AG04450 (cell line): ENCODE data around the gene ME1. TPM values are rescaled to one million over a fixed set of nuclear protein-coding genes. Genes with fewer than 3 reads are reported as not detected.

Experiments used
- CTCF ChIA-PET: fragments of 300-600, 350-600 bp; formaldehyde crosslinking; extraction: SDS; loops from one replicate; lab custom pipeline; 2022; ENCODE audit warnings: antibody characterized with exemption, inconsistent platforms; lab: Charles Lee
- POLR2A ChIA-PET: fragments of 350-600 bp; formaldehyde crosslinking; extraction: SDS; loops from one replicate; lab custom pipeline; 2021; ENCODE audit warnings: antibody characterized with exemption, inconsistent platforms; lab: Yijun Ruan, JAX
- DNase-seq: peaks from one replicate; pipeline ENCODE4 v3.0.0-alpha.2; 2011; ENCODE audit warnings: low read depth, low spot score
- H3K27ac ChIP-seq: one replicate; pipeline ENCODE4 v1.5.1; 2012; ENCODE audit warnings: low read depth, low read length, control low read depth
- H3K27me3 ChIP-seq: one replicate; pipeline ENCODE4 v1.6.0; 2012; ENCODE audit warnings: low read length; ENCODE audit not compliant: control insufficient read depth, insufficient read depth
- H3K4me3 ChIP-seq: 2 replicates; pipeline ENCODE4 v1.5.1; 2011; ENCODE audit warnings: mild to moderate bottlenecking, low read depth, low read length, control low read depth
- H3K9me3 ChIP-seq: 2 replicates; pipeline ENCODE4 v1.5.1; 2012; ENCODE audit warnings: low read length; ENCODE audit not compliant: control insufficient read depth, insufficient read depth
- CTCF ChIP-seq: IDR thresholded peaks from 2 replicates; pipeline ENCODE4 v1.5.1; 2011; ENCODE audit warnings: low read depth, low read length, control low read depth, inconsistent platforms
- polyA plus RNA-seq: library from polyadenylated mRNA; depleted of rRNA; stranded (reverse); fragments of >200 nt; gene quantifications from 2 replicates; pipeline ENCODE4 v1.2.3, GENCODE V29; 2011

The ME1 gene
- polyA plus RNA-seq, 1 experiment: 31.8 TPM

DNA sequence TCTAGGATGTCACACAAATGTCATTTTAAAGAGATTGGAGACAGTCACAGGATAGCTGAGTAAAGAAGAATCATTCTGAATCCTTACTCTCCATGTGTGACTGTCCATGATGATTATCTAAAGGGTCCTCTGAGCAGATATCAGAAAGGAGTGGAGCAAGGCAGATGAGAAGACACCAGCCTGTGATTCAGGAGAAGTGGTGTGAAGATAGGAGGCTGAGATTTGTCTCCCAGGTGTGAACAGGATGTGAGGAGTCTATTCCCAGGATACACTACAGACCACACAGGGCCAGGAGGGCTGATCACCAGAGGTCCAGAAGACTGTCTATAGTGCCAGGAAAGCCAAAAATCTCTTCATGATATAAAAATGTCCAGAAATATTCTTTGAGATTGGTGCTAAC lies 210.7 kb downstream of the ME1 start:
- CTCF ChIA-PET: interaction anchor here (0.7 to 14.3 kb wide), 6 partner anchors 16 to 299 kb away, joined by 3 to 534 read pairs (median 6); partner anchors contain the start of genes DOP1A, PRSS35 and UBE3D
- Histone ChIP-seq H3K9me3 (no peaks in the 10 kb centered on the region), H3K27me3 (no peaks in the 10 kb centered on the region), H3K4me3 (no peak overlapping the region), H3K27ac (no peak overlapping the region)
- DNase-seq: no peak
- TF ChIP-seq CTCF: no peak
- POLR2A ChIA-PET: interaction anchor here (0.6 kb wide), 1 partner anchor 15 kb away, joined by 4 read pairs; no protein-coding TSS in a partner anchor

DNA sequence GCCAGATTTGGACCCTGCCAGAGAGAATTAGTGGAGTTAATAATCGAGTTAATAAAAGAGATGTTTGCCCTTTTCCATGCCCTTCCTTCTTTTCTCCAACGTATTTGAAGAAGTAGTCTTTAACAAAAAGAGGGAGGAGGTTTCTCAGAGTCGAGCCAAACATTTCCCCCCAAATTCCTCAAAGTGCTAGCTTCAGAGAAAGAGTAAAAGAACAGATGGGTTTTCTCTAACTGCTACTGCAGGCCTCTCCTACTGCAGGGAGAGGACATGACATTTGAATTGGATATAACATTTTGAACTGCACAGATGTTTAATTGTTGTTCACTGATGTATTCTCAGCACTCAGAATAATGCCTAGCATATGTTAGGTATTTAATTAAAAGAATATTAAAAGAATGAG lies 212.2 kb downstream of the ME1 start:
- DNase-seq: no peak
- Histone ChIP-seq H3K27me3 (no peaks in the 10 kb centered on the region), H3K4me3 (no peak overlapping the region), H3K9me3 (no peaks in the 10 kb centered on the region), H3K27ac (no peak overlapping the region)
- POLR2A ChIA-PET: no interaction called here
- TF ChIP-seq CTCF: no peak
- CTCF ChIA-PET: interaction anchor here (0.6 to 14.3 kb wide), 5 partner anchors 20 to 385 kb away, joined by 3 to 534 read pairs (median 5); partner anchors contain the start of genes DOP1A, PRSS35 and UBE3D

DNA sequence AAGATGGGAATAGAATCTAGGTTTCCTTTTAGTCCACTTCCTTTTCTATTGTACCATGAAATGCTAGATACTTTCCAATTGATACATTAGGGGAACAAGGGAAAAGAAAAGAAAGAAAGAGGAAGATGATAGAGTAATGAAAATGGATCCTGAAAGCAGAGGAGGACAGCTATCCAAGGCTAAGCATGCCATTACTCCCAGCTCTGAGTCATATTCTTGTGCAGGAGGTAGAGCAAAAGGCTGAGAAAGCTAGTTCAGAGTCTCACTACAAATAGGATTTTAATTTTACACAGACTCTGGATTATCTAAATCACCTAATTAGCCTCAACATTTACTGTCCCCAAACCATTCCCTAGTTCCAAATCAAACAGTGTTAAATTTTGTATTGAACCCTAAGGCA lies 214.0 kb downstream of the ME1 start:
- H3K4me3 ChIP-seq: no peak overlapping the region
- H3K27ac ChIP-seq: no peak overlapping the region
- H3K27me3 ChIP-seq: no peaks in the 10 kb centered on the region
- no peaks in the 10 kb centered on the region for H3K9me3 ChIP-seq
- POLR2A ChIA-PET: no interaction called here
- TF ChIP-seq CTCF: no peak
- no peak for DNase-seq
- CTCF ChIA-PET: interaction anchor here (0.9 to 14.3 kb wide), 6 partner anchors 23 to 296 kb away, joined by 3 to 534 read pairs (median 9); partner anchors contain the start of genes DOP1A, PRSS35 and UBE3D

DNA sequence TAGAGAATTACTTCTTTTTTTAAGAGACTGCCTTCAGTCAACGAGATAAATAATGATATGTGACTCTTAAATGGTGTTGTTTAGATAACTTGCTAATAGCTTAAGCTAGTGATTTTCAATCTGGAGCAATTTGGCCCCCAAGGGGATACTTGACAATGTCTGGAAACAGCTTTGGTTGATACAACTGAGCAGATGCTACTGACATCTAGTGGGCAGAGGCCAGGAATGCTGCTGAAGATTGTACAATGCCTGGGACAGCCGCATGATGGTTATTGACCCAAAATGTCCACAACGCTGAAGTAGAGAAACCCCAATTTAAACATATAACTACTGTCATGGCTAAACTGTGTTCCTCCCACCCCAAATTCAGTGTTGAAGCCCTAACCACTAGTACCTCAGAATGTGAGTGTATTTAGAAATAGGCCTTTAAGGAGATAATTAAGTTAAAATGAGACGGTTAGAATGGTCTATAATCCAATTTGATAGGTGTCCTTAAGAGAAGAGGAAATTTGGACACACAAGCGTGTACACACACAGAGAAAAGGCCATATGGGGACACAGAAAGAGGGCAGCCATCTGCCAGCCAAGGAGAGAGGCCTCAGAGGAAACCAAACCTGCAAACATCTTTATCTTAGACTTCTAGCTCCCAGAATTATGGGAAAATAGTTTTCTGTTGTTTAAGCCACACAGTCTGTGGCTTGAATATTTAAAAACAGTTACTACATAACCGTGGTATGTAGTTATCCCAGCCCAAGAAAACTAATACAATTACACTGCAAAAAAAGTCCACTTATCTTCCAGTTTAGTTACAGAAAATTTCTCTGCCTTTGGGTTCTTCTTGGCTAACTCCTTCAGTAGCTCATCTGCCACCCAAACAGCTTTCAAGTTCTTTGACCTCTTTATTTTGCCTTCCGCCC lies 215.5 kb downstream of the ME1 start:
- Histone ChIP-seq H3K27ac (peak overlapping the region; percentile 85), H3K4me3 (no peak overlapping the region), H3K27me3 (no peaks in the 10 kb centered on the region), H3K9me3 (no peaks in the 10 kb centered on the region)
- ChIA-PET POLR2A (interaction anchor here (0.7 to 1.3 kb wide), 4 partner anchors 22 to 299 kb away, joined by 3 to 9 read pairs (median 3); partner anchors contain the start of genes DOP1A, PRSS35 and RWDD2A), CTCF (interaction anchor here (0.6 to 14.3 kb wide), 53 partner anchors 9 to 974 kb away, joined by 3 to 534 read pairs (median 4); partner anchors contain the start of genes DOP1A, PRSS35 and UBE3D)
- peak; percentile 51 for DNase-seq
- peak; percentile 94 for TF ChIP-seq CTCF
